Gastrocnemius medialis (tissue), 4 donors: ENCODE results near the gene SOX1. TPM values are rescaled to one million over a fixed set of nuclear protein-coding genes. Genes with fewer than 3 reads are reported as not detected.

Experiments
- ATAC-seq, 2 donors: fragments of 150-250 bp; one replicate each; pipeline ENCODE4 v1.9.1; 2016
- DNase-seq, 2 donors: peaks; one replicate each; pipeline ENCODE4 v3.0.0-alpha.2; 2019
- H3K27ac ChIP-seq, 4 donors: fragments of 200-600 bp; sonication (generic); 1 replicate in 1 of 4; 2 replicates in 3 of 4; pipeline ENCODE4 v1.5.1; 2016 to 2018; ENCODE audit warnings: mild to moderate bottlenecking in 2 of 4, moderate library complexity in 1 of 4
- H3K27me3 ChIP-seq, 3 donors: fragments of 200-600 bp; sonication (generic) in 2 of 3; 1 replicate in 1 of 3; 2 replicates in 2 of 3; pipeline versions ENCODE4 v1.5.1 to v1.6.0; 2016 to 2019; ENCODE audit warnings: mild to moderate bottlenecking in 1 of 3, moderate library complexity in 1 of 3
- H3K36me3 ChIP-seq, 2 donors: fragments of 200-600 bp; sonication (generic) in 1 of 2; one replicate each; pipeline ENCODE4 v1.5.1; 2017 to 2018
- H3K4me1 ChIP-seq, 2 donors: fragments of 200-600 bp; sonication (generic) in 1 of 2; one replicate each; pipeline ENCODE4 v1.5.1; 2016 to 2017; ENCODE audit warnings: mild to moderate bottlenecking in 2 of 2
- H3K4me3 ChIP-seq, 4 donors: fragments of 200-600 bp; sonication (generic) in 3 of 4; 1 replicate in 1 of 4; 2 replicates in 3 of 4; pipeline ENCODE4 v1.5.1; 2016 to 2019; ENCODE audit warnings: mild to moderate bottlenecking in 2 of 4
- H3K9me3 ChIP-seq, 3 donors: fragments of 200-600 bp; sonication (generic) in 2 of 3; 1 replicate in 1 of 3; 2 replicates in 2 of 3; pipeline ENCODE4 v1.5.1; 2016 to 2019
- POLR2A ChIP-seq, 2 donors: fragments of 450-650 bp; IDR thresholded peaks; one replicate each; pipeline ENCODE4 v1.6.1; 2017; ENCODE audit warnings: antibody characterized with exemption in 2 of 2, mild to moderate bottlenecking in 2 of 2, moderate library complexity in 2 of 2
- in situ Hi-C, 4 donors: fragments of 200-750 bp; cut with MboI; loops; one replicate each; pipeline versions ENCODE4 v1.15.0 to v1.8.0; 2017; ENCODE audit warnings: low sequenced_read_pairs in 4 of 4
- intact Hi-C: fragments of 100-400 bp; cut with DNase I; formaldehyde crosslinking; loops from one replicate; pipeline ENCODE4 v1.15.1; 2023; ENCODE audit warnings: low total_unique reads
- total RNA-seq, 4 donors: library from RNA; depleted of rRNA; stranded (reverse); fragments of >200 nt; gene quantifications; one replicate each; pipeline versions ENCODE4 v1.1.0 to v1.2.3, GENCODE V29; 2016
- TF ChIP-seq, protein P1 (sequence below), 5 experiments: fragments of 450-650 bp in 3 of 5; fragments of 200-600 bp in 2 of 5; sonication (generic) in 2 of 5; IDR thresholded peaks in 4 of 5; conservative IDR thresholded peaks in 1 of 5; 1 replicate in 4 of 5; 2 replicates in 1 of 5; pipeline ENCODE4 v1.5.1; 2016 to 2019; ENCODE audit warnings: antibody characterized with exemption in 5 of 5, mild to moderate bottlenecking in 3 of 5, moderate library complexity in 3 of 5

The SOX1 gene
- total RNA-seq, 4 donors from 2014 or later = not detected

DNA sequence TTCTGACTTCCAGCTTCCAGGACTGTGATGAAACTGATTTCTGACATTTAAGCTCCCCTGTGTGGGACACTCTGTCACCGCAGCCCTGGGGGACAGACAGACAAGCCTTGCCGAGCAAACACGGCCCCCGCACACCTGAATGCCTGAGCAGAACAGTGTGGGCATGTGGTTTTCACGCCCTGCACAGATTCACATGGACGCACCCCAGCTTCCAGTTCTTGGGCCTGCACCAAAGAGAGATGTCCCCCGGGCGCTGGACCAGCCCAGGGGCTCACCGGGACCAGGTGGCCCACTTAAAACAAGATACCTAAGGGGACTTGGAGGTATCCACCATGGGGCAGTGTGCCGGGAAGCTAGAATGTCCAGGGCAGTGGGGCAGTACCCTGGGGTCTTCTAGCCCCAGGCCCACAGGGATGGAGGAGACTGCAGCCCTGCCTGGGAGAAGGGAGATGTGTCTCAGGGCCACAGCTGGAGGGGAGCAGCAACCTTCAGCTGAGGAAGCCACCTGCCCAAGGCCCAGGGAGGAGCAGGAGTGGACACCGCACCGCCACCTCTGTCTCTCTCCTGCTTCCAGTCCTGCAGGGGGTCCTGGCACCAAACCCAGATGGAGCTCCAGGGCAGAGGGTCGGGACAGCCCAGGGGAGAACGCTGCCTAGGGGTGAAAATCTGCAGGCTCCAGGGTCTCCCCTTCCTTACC, 50.5 kb downstream of the SOX1 start:
- ATAC-seq (no peak), DNase-seq (no peak)
- Histone ChIP-seq H3K27me3 (peaks cover 0 to 5% (median 0%) of the 10 kb centered on the region in 3 donors), H3K9me3 (no peaks in the 10 kb centered on the region), H3K4me3 (no peak overlapping the region), H3K27ac (no peak overlapping the region), H3K4me1 (no peaks in the 10 kb centered on the region), H3K36me3 (no peaks in the 10 kb centered on the region)
- in situ Hi-C loops (no loop called here), intact Hi-C loops (no loop called here)
- TF ChIP-seq POLR2A (IDR thresholded peaks at IDR 0.05) = no peak
- TF ChIP-seq, protein P1, sequence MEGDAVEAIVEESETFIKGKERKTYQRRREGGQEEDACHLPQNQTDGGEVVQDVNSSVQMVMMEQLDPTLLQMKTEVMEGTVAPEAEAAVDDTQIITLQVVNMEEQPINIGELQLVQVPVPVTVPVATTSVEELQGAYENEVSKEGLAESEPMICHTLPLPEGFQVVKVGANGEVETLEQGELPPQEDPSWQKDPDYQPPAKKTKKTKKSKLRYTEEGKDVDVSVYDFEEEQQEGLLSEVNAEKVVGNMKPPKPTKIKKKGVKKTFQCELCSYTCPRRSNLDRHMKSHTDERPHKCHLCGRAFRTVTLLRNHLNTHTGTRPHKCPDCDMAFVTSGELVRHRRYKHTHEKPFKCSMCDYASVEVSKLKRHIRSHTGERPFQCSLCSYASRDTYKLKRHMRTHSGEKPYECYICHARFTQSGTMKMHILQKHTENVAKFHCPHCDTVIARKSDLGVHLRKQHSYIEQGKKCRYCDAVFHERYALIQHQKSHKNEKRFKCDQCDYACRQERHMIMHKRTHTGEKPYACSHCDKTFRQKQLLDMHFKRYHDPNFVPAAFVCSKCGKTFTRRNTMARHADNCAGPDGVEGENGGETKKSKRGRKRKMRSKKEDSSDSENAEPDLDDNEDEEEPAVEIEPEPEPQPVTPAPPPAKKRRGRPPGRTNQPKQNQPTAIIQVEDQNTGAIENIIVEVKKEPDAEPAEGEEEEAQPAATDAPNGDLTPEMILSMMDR (IDR thresholded peaks at IDR 0.05 in 4 of 5, conservative IDR thresholded peaks at IDR 0.05 in 1 of 5) = no peak

- in situ Hi-C loops = no loop called here
- Histone ChIP-seq H3K4me1 (no peaks in the 10 kb centered on the region), H3K36me3 (no peaks in the 10 kb centered on the region), H3K27me3 (peaks cover 0 to 5% (median 0%) of the 10 kb centered on the region in 3 donors), H3K4me3 (no peak overlapping the region), H3K27ac (no peak overlapping the region), H3K9me3 (no peaks in the 10 kb centered on the region)
- ATAC-seq (no peak), DNase-seq (no peak)
- no peak for TF ChIP-seq POLR2A (IDR thresholded peaks at IDR 0.05)
- TF ChIP-seq, protein P1 (IDR thresholded peaks at IDR 0.05 in 4 of 5, conservative IDR thresholded peaks at IDR 0.05 in 1 of 5) = no peak
- intact Hi-C loops = no loop called here
Observed at GRCh38 chr13:112117955-112118302, 51.0 kb downstream of the SOX1 start.

DNA sequence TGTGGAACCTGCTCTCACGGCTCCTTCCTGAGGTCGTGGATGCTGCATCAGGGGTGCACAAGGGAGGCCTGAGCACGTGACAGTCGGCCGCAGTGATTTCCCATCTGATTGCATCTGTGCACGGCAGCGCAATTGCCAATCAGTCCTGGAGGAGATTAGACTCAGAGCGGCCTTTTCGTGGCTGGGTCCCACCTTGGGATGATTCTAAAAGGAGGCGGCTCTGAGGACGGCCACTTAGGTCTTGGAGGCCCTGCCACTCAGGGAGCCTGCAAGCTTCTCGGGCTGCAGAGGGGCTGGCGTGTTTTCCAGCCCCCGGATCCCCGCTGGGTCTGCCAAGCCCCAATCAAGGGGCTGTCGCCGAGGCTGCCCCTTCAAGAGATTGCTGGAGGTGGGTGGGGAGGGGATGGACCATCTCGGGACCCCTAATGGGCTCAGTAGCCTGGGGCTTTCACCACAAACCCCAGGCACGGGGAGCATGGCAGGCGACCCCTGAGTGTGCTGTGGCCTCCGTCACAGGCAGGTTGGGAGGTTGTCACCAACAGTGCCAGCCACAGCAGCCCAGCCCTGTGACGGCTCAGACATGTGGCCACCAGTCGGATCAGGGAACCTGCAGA, 51.6 kb downstream of the SOX1 start:
- no peak for ATAC-seq
- H3K27me3 ChIP-seq = peaks cover 0 to 2% (median 0%) of the 10 kb centered on the region in 3 donors
- H3K36me3 ChIP-seq = no peaks in the 10 kb centered on the region
- TF ChIP-seq, protein P1 (IDR thresholded peaks at IDR 0.05 in 4 of 5, conservative IDR thresholded peaks at IDR 0.05 in 1 of 5) = no peak
- TF ChIP-seq POLR2A (IDR thresholded peaks at IDR 0.05) = no peak
- in situ Hi-C loops = no loop called here
- H3K4me1 ChIP-seq = no peaks in the 10 kb centered on the region
- H3K9me3 ChIP-seq = no peaks in the 10 kb centered on the region
- H3K27ac ChIP-seq = no peak overlapping the region
- no peak overlapping the region for H3K4me3 ChIP-seq
- DNase-seq = no peak
- intact Hi-C loops = no loop called here

DNA sequence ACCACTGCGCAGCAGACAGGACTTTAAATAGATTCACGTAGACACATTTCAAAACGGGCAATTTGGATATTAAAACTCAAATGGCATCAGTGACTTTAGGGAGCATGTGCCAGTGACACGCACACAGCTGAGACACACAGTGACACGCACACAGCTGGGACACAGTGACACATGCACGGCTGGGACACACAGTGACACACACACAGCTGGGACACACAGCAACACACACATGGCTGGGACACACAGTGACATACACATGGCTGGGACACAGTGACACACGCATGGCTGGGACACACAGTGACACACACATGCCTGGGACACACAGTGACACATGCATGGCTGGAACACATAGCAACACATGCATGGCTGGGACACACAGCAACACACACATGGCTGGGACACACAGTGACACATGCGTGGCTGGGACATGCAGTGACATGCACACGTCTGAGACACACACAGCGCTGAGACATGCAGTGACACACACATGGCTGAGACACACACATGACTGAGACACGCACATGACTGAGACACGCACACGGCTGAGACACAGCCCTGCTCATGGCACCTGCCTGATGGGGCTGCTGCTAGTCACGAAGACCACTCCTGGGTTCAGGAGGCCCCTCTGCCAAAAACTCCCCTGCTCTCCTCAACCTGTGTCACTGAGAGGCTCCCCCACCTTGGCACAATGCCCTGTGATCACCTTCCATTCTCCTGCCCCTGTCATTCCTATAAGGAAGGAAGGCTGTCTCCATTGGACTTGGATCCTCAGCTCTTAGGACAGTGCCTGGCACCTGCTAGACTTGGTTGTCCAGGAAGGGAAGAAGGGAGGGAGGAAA, 52.5 kb downstream of the SOX1 start:
- H3K27me3 ChIP-seq = no peaks in the 10 kb centered on the region
- H3K27ac ChIP-seq = no peak overlapping the region

More for the DNA sequence above, 52.5 kb downstream of the SOX1 start:
- Histone ChIP-seq H3K4me3 (no peak overlapping the region), H3K9me3 (no peaks in the 10 kb centered on the region), H3K36me3 (no peaks in the 10 kb centered on the region), H3K4me1 (no peaks in the 10 kb centered on the region)
- no peak for ATAC-seq
- in situ Hi-C loops (no loop called here), intact Hi-C loops (no loop called here)
- TF ChIP-seq, protein P1 (IDR thresholded peaks at IDR 0.05 in 4 of 5, conservative IDR thresholded peaks at IDR 0.05 in 1 of 5) = no peak
- no peak for TF ChIP-seq POLR2A (IDR thresholded peaks at IDR 0.05)
- no peak for DNase-seq
